B cell (primary cell): Measurements from ENCODE around the gene CXCR3. TPM values are rescaled to one million over a fixed set of nuclear protein-coding genes. Genes with fewer than 3 reads are reported as not detected.

Source experiments
- ATAC-seq: fragments of 200-7000 bp; cut with Tn5 transposase; one replicate; pipeline ENCODE4 v1.10.0; 2021; ENCODE audit warnings: low read depth, mild to moderate bottlenecking, moderate number of reproducible peaks, moderate library complexity
- CTCF ChIA-PET: fragments of 350-600 bp; sonication (Branson Sonifier 250); formaldehyde crosslinking; loops from one replicate; lab custom pipeline; 2021; ENCODE audit warnings: antibody characterized with exemption, inconsistent platforms; lab: Charles Lee
- POLR2A ChIA-PET: fragments of 350-600 bp; sonication (Branson Sonifier 250); formaldehyde crosslinking; loops from one replicate; lab custom pipeline; 2021; ENCODE audit warnings: antibody characterized with exemption; lab: Charles Lee
- DNase-seq: peaks from one replicate; pipeline ENCODE4 v3.0.0; 2013
- H2AFZ ChIP-seq: 2 replicates; pipeline ENCODE4 v1.6.1; 2012; ENCODE audit warnings: mild to moderate bottlenecking, low read depth, low read length; ENCODE audit not compliant: insufficient read depth, poor library complexity, severe bottlenecking
- H3K27ac ChIP-seq, 2 donors: 1 replicate in 1 of 2; 2 replicates in 1 of 2; pipeline ENCODE4 v1.5.1; 2012 to 2013; ENCODE audit warnings: low read length in 2 of 2, mild to moderate bottlenecking in 2 of 2, moderate library complexity in 1 of 2
- H3K27me3 ChIP-seq, 4 experiments: fragments of 200-600 bp in 1 of 4; sonication (generic) in 1 of 4; replicated peaks in 1 of 4; 1 replicate in 2 of 4; 2 replicates in 2 of 4; pipeline versions ENCODE4 v1.6.1 to v1.7.0; 2013 to 2016; ENCODE audit warnings: low read length in 3 of 4, mild to moderate bottlenecking in 2 of 4, mixed read lengths in 1 of 4, moderate library complexity in 1 of 4; ENCODE audit not compliant: insufficient read depth in 4 of 4, control insufficient read depth in 3 of 4; ENCODE audit errors: control extremely low read depth in 1 of 4
- H3K36me3 ChIP-seq, 2 experiments: replicated peaks in 1 of 2; 1 replicate in 1 of 2; 2 replicates in 1 of 2; pipeline versions ENCODE4 v1.6.1 to v1.7.1; 2013; ENCODE audit warnings: low read length in 1 of 2; ENCODE audit not compliant: insufficient read depth in 2 of 2, control insufficient read depth in 1 of 2; ENCODE audit errors: control extremely low read depth in 1 of 2, extremely low read depth in 1 of 2
- H3K4me1 ChIP-seq, 2 donors: fragments of 200-600 bp in 1 of 2; sonication (generic) in 1 of 2; 1 replicate in 1 of 2; 2 replicates in 1 of 2; pipeline versions ENCODE4 v1.5.1 to v1.6.1; 2013 to 2017; ENCODE audit warnings: low read length in 2 of 2; ENCODE audit not compliant: control insufficient read depth in 2 of 2, insufficient read depth in 2 of 2
- H3K4me2 ChIP-seq: replicated peaks from 2 replicates; pipeline ENCODE3; 2012; ENCODE audit warnings: mild to moderate bottlenecking, low read depth, low read length; ENCODE audit not compliant: poor library complexity, severe bottlenecking
- H3K4me3 ChIP-seq, 5 experiments: fragments of 200-600 bp in 1 of 5; sonication (generic) in 1 of 5; 1 replicate in 3 of 5; 2 replicates in 2 of 5; pipeline versions ENCODE4 v1.5.1 to v1.7.0; 2011 to 2016; ENCODE audit warnings: low read length in 4 of 5, mild to moderate bottlenecking in 4 of 5, low read depth in 2 of 5, control low read depth in 1 of 5, moderate library complexity in 1 of 5; ENCODE audit not compliant: insufficient read depth in 1 of 5; ENCODE audit errors: control extremely low read depth in 1 of 5, extremely low read depth in 1 of 5
- H3K79me2 ChIP-seq: fragments of 200-600 bp; sonication (generic); one replicate; pipeline ENCODE4 v1.6.0; 2016; ENCODE audit warnings: low read length; ENCODE audit not compliant: control insufficient read depth, insufficient read depth
- H3K9ac ChIP-seq: fragments of 200-600 bp; sonication (generic); 2 replicates; pipeline ENCODE4 v1.6.1; 2017; ENCODE audit warnings: mild to moderate bottlenecking, low read length, moderate library complexity
- H3K9me3 ChIP-seq, 3 donors: one replicate each; pipeline versions ENCODE4 v1.6.1 to v1.7.1; 2013; ENCODE audit warnings: low read length in 2 of 3; ENCODE audit not compliant: control insufficient read depth in 2 of 3, insufficient read depth in 1 of 3; ENCODE audit errors: control extremely low read depth in 1 of 3
- H4K20me1 ChIP-seq: 2 replicates; pipeline ENCODE4 v1.6.0; 2012; ENCODE audit warnings: mild to moderate bottlenecking, low read length; ENCODE audit not compliant: insufficient read depth, control insufficient read depth, poor library complexity, severe bottlenecking
- H3K27ac Mint-ChIP-seq: one replicate; pipeline ENCODE4 v1.8.0; 2021; ENCODE audit warnings: mixed read lengths
- H3K27me3 Mint-ChIP-seq: one replicate; pipeline ENCODE4 v1.8.0; 2021; ENCODE audit warnings: mixed read lengths
- H3K4me1 Mint-ChIP-seq: one replicate; pipeline ENCODE4 v1.8.0; 2021; ENCODE audit warnings: mixed read lengths
- H3K4me3 Mint-ChIP-seq: one replicate; pipeline ENCODE4 v1.8.0; 2021; ENCODE audit warnings: mixed read lengths
- H3K9me3 Mint-ChIP-seq: one replicate; pipeline ENCODE4 v1.8.0; 2022; ENCODE audit warnings: mixed read lengths; ENCODE audit not compliant: insufficient read depth
- CTCF ChIP-seq: fragments of 200-600 bp; IDR thresholded peaks from one replicate; pipeline ENCODE4 v1.8.0; 2022; ENCODE audit warnings: antibody characterized with exemption, mild to moderate bottlenecking
- EZH2 ChIP-seq: IDR thresholded peaks from 2 replicates; pipeline ENCODE4 v1.6.1; 2012; ENCODE audit warnings: borderline replicate concordance, low read depth, mild to moderate bottlenecking, moderate library complexity, low read length; ENCODE audit not compliant: insufficient read depth, poor library complexity, severe bottlenecking
- WGBS: methylation state at CpG from one replicate; pipeline ENCODE4 v1.1.5; 2013; ENCODE audit warnings: missing lambda C conversion rate; ENCODE audit not compliant: insufficient coverage; 5-methylcytosine and 5-hydroxymethylcytosine counted together
- intact Hi-C: fragments of 100-400 bp; cut with micrococcal nuclease; formaldehyde crosslinking; loops from one replicate; pipeline ENCODE4 v1.10.0; 2022
- polyA plus RNA-seq: library from polyadenylated mRNA; depleted of rRNA; stranded (reverse); fragments of >200 nt; gene quantifications from 2 replicates; pipeline ENCODE4 v1.2.3, GENCODE V29; 2012
- total RNA-seq, 2 donors: library from RNA; stranded (reverse); fragments of 120-200 nt in 1 of 2; gene quantifications; 1 replicate in 1 of 2; 2 replicates in 1 of 2; pipeline versions ENCODE4 v1.2.3 to v1.2.4, GENCODE V29; 2013 to 2022

The CXCR3 gene
- total and polyA plus RNA-seq, 2 donors (not counting 1 experiment from before 2014, with no cell fraction given), result 6.9 to 8.7 TPM

- no peaks in the 10 kb centered on the region for H3K27me3 Mint-ChIP-seq
- H3K9me3 ChIP-seq, result peaks cover 0 to 14% (median 0%) of the 10 kb centered on the region in 3 donors
- H3K4me1 ChIP-seq, result peaks cover 33 to 49% of the 10 kb centered on the region in 2 donors
- H3K9me3 Mint-ChIP-seq, result no peaks in the 10 kb centered on the region
- H2AFZ ChIP-seq, result no peak overlapping the region
- peaks cover 44% of the 10 kb centered on the region for H3K4me1 Mint-ChIP-seq
- WGBS, result 70% methylated on average over 28 of the region's 43 CpGs
- ChIA-PET POLR2A (interaction anchor here (1.6 kb wide), 1 partner anchor 20 kb away, joined by 3 read pairs; no protein-coding TSS in a partner anchor), CTCF (interaction anchor here (1.0 to 1.6 kb wide), 2 partner anchors 20 to 31 kb away, joined by 3 to 4 read pairs; no protein-coding TSS in a partner anchor)
- ATAC-seq (no peak), DNase-seq (no peak)
- no peak for TF ChIP-seq EZH2
- TF ChIP-seq CTCF, result no peak
- peak overlapping the region; percentile 76 for H3K4me3 Mint-ChIP-seq
- peak overlapping the region; percentile 53 for H3K27ac Mint-ChIP-seq
- peak overlapping the region; percentile 22 for H3K9ac ChIP-seq
- intact Hi-C loops, result no loop called here
- no peak overlapping the region for H3K27ac ChIP-seq
- no peaks in the 10 kb centered on the region for H3K27me3 ChIP-seq
- H3K4me3 ChIP-seq, result peak overlapping the region in 1 of 5 experiments; percentile 47
- H3K4me2 ChIP-seq, result peak overlapping the region; percentile 64
- no peaks in the 10 kb centered on the region for H4K20me1 ChIP-seq
- no peaks in the 10 kb centered on the region for H3K79me2 ChIP-seq
- H3K36me3 ChIP-seq, result peaks cover 0 to 6% of the 10 kb centered on the region in 2 experiments
Observed at GRCh38 chrX:71616672-71617529, 1.4 kb downstream of the CXCR3 start.

GRCh38 chrX:71615954-71616353, 2.4 kb downstream of the CXCR3 start:
- H3K27ac Mint-ChIP-seq, result peak overlapping the region; percentile 59
- no peak overlapping the region for H3K9ac ChIP-seq
- peaks cover 33 to 43% of the 10 kb centered on the region in 2 donors for H3K4me1 ChIP-seq
- no peak for ATAC-seq
- H2AFZ ChIP-seq, result no peak overlapping the region
- DNase-seq, result no peak
- intact Hi-C loops, result no loop called here
- no peaks in the 10 kb centered on the region for H3K27me3 Mint-ChIP-seq
- H3K4me1 Mint-ChIP-seq, result peaks cover 39% of the 10 kb centered on the region
- no peak for TF ChIP-seq EZH2
- TF ChIP-seq CTCF, result no peak
- 81% methylated on average over 10 of the region's 10 CpGs for WGBS
- no peaks in the 10 kb centered on the region for H3K9me3 Mint-ChIP-seq
- no peak overlapping the region for H3K27ac ChIP-seq
- peaks cover 0 to 12% (median 0%) of the 10 kb centered on the region in 3 donors for H3K9me3 ChIP-seq
- ChIA-PET POLR2A (interaction anchor here (1.6 kb wide), 1 partner anchor 21 kb away, joined by 3 read pairs; no protein-coding TSS in a partner anchor), CTCF (no interaction called here)
- H3K79me2 ChIP-seq, result no peaks in the 10 kb centered on the region
- peak overlapping the region; percentile 47 for H3K4me3 Mint-ChIP-seq
- H4K20me1 ChIP-seq, result no peaks in the 10 kb centered on the region
- H3K4me2 ChIP-seq, result no peak overlapping the region
- no peaks in the 10 kb centered on the region for H3K27me3 ChIP-seq
- H3K4me3 ChIP-seq, result no peak overlapping the region
- H3K36me3 ChIP-seq, result peaks cover 0 to 13% of the 10 kb centered on the region in 2 experiments
